Psoas muscle (tissue), 8 donors: ENCODE results near the gene DNAJB8. TPM values are rescaled to one million over a fixed set of nuclear protein-coding genes. Genes with fewer than 3 reads are reported as not detected.

Experiments
- ATAC-seq, 4 donors: fragments of 200-7000 bp; cut with Tn5 transposase; one replicate each; pipeline ENCODE4 v1.9.1; 2020; ENCODE audit warnings: moderate library complexity in 3 of 4, mild to moderate bottlenecking in 2 of 4
- DNase-seq, 2 donors: peaks; one replicate each; pipeline ENCODE4 v3.0.0-alpha.2; 2020
- H3K27ac ChIP-seq: fragments of 200-600 bp; one replicate; pipeline ENCODE4 v1.8.0; 2022
- H3K27me3 ChIP-seq, 3 donors: fragments of 200-600 bp in 1 of 3; one replicate each; pipeline versions ENCODE4 v1.6.1 to v1.8.0; 2013 to 2022; ENCODE audit warnings: low read length in 2 of 3, mild to moderate bottlenecking in 2 of 3, moderate library complexity in 1 of 3; ENCODE audit not compliant: insufficient read depth in 3 of 3
- H3K36me3 ChIP-seq, 2 donors: fragments of 200-600 bp in 1 of 2; one replicate each; pipeline versions ENCODE4 v1.6.1 to v1.8.0; 2013 to 2022; ENCODE audit warnings: low read depth in 1 of 2, mild to moderate bottlenecking in 1 of 2, moderate library complexity in 1 of 2; ENCODE audit not compliant: insufficient read depth in 1 of 2
- H3K4me1 ChIP-seq: fragments of 200-600 bp; one replicate; pipeline ENCODE4 v1.8.0; 2022
- H3K4me3 ChIP-seq: fragments of 200-600 bp; one replicate; pipeline ENCODE4 v1.8.0; 2022; ENCODE audit warnings: mild to moderate bottlenecking
- H3K9me3 ChIP-seq: fragments of 200-600 bp; one replicate; pipeline ENCODE4 v1.8.0; 2022
- CTCF ChIP-seq: fragments of 200-600 bp; IDR thresholded peaks from one replicate; pipeline ENCODE4 v1.8.0; 2022; ENCODE audit warnings: antibody characterized with exemption
- WGBS, 3 donors: extraction: QIAGEN DNeasy Blood & Tissue Kit; methylation state at CpG; one replicate each; pipeline versions ENCODE4 v1.1.6 to v1.1.7; 2013; 5-methylcytosine and 5-hydroxymethylcytosine counted together
- intact Hi-C, 2 donors: fragments of 100-400 bp; cut with DNase I; formaldehyde crosslinking; loops; one replicate each; pipeline versions ENCODE4 v1.11.0 to v1.14.2; 2022
- polyA plus RNA-seq, 3 donors: library from polyadenylated mRNA; stranded (reverse); fragments of 200-250 nt; gene quantifications; one replicate each; pipeline ENCODE4 v1.2.3, GENCODE V29; 2013
- total RNA-seq, 4 donors: library from RNA; stranded (reverse); fragmentation: NEBNext Ultra II Directional in 2 of 4; extraction: Animal tissue kit (Norgen Biotek cat#: 25700) in 2 of 4; gene quantifications; one replicate each; pipeline versions ENCODE4 v1.2.1 to v1.2.4, GENCODE V29; 2021 to 2023
- donor health status: healthy with polysubstance abuse.
- donor health status: DM: no; HTN: no; CAD: no; lungs with moderate emphysema.
- donor health status: Bipolar disorder and iron deficiency.
- donor health status: healthy.
- donor health status: DM: yes; HTN: yes; CAD: no.
- donor health status: DM: no; HTN: no; CAD: no.
- donor health status: DM: no; HTN: no; CAD: no.
- donor health status: DM: yes; HTN: yes; CAD: no.

Gene DNAJB8
- total and polyA plus RNA-seq, 7 donors: not detected

DNA sequence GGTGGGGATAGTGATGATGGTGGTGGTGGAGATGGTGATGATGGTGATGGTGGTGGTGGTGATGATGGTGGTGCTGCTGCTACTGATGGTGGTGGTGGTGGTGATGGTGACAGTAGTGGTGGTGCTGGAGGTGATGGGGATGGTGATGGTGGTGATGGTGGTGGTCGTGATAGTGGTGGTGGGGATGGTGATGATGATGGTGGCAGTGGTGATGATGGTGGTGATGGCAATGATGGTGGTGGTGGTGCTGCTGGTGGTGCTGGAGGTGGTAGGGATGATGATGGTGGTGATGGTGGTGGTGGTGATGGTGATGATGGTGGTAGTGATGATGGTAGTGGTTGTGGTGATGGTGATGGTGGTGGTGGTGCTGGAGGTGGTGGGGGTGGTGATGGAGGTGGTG is 21.3 kb downstream of the DNAJB8 start:
- no peaks in the 10 kb centered on the region for H3K4me1 ChIP-seq
- H3K27me3 ChIP-seq: peaks cover 0 to 2% (median 0%) of the 10 kb centered on the region in 3 donors
- no peaks in the 10 kb centered on the region for H3K9me3 ChIP-seq
- 85 to 100% (median 93%) methylated on average over 1 of the region's 1 CpG for WGBS, 3 donors
- intact Hi-C loops: no loop called here
- ATAC-seq (no peak), DNase-seq (no peak)
- H3K27ac ChIP-seq: no peak overlapping the region
- no peak for TF ChIP-seq CTCF
- H3K36me3 ChIP-seq: no peaks in the 10 kb centered on the region
- no peak overlapping the region for H3K4me3 ChIP-seq

DNA sequence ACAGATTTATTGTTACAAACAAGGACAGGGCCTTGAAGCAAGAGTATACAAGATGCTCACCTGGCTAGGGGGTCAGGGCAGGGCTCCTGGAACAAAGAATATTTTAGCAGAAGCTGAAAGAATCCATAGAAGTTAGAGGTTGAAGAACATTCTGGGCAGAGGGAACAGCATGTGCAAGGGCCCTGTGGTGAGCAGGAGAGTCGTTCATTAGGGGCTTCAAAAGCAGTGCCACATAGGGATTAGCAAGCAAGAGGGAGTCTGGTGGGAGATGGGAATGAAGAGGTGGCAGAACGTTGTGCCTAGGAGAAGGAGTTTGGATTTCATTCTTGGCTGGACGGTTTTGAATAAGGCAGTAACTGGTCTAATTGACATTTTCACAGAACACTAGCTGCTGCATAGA is 22.9 kb downstream of the DNAJB8 start:
- intact Hi-C loops: no loop called here
- ATAC-seq: no peak
- Histone ChIP-seq H3K36me3 (no peaks in the 10 kb centered on the region), H3K4me1 (no peaks in the 10 kb centered on the region), H3K4me3 (no peak overlapping the region), H3K27ac (no peak overlapping the region), H3K9me3 (no peaks in the 10 kb centered on the region), H3K27me3 (peaks cover 0 to 4% (median 2%) of the 10 kb centered on the region in 3 donors)
- DNase-seq: no peak
- 51 to 72% (median 58%) methylated on average over 3 of the region's 3 CpGs for WGBS, 3 donors
- TF ChIP-seq CTCF: no peak

DNA sequence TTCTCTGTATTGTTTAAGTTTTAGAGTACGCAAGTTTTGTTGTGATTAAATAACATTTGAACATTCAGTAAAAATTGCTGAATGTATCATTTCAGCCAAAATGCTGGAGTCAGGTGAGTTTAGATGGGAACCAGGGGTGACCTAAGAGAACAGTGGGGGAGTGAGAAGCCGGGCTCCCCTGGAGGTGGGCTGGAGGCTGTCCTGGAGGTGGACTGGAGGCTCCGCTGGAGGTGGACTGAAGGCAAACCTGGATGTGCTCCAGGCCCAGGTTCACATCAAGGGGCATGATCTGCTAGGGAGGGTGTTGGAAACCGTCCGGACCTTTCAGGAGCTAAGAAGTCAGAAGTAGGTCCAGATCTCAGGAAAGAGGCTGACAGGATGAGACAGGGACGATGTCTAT is 23.7 kb downstream of the DNAJB8 start:
- no peak for TF ChIP-seq CTCF
- H3K36me3 ChIP-seq: no peaks in the 10 kb centered on the region
- peaks cover 0 to 4% (median 2%) of the 10 kb centered on the region in 3 donors for H3K27me3 ChIP-seq
- H3K9me3 ChIP-seq: no peaks in the 10 kb centered on the region
- intact Hi-C loops: no loop called here
- no peak overlapping the region for H3K4me3 ChIP-seq
- no peak overlapping the region for H3K27ac ChIP-seq
- no peaks in the 10 kb centered on the region for H3K4me1 ChIP-seq
- 80 to 89% (median 83%) methylated on average over 6 of the region's 6 CpGs for WGBS, 3 donors
- ATAC-seq: no peak
- DNase-seq: no peak

- H3K36me3 ChIP-seq: no peaks in the 10 kb centered on the region
- H3K27ac ChIP-seq: no peak overlapping the region
- H3K9me3 ChIP-seq: no peaks in the 10 kb centered on the region
- 81 to 91% (median 83%) methylated on average over 7 of the region's 7 CpGs for WGBS, 3 donors
- intact Hi-C loops: no loop called here
- ATAC-seq (no peak), DNase-seq (no peak)
- TF ChIP-seq CTCF: no peak
- no peaks in the 10 kb centered on the region for H3K4me1 ChIP-seq
- H3K4me3 ChIP-seq: no peak overlapping the region
- peaks cover 0 to 4% (median 2%) of the 10 kb centered on the region in 3 donors for H3K27me3 ChIP-seq
Measured at GRCh38 chr3:128442070-128442469, 24.6 kb downstream of the DNAJB8 start.

DNA sequence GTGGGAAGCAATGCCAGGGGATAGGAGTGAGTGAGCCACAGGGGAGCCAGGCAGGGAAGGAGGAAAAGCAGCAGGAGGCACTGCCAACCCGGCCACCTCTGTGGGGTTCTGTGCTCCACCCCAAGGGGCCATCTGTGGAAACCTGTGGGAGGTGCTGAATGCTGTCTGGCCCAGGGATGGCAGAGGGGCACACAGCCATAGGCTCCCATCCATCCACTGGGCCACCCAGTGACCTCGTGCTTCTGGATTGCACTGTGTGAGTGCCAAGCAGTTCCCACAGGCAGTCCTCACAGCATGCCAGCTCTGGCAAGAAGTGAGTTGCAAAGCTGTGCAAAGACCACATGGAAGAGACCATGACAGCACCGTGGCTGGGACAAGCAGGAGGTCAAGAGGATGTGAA is 27.5 kb downstream of the DNAJB8 start:
- no peaks in the 10 kb centered on the region for H3K36me3 ChIP-seq
- intact Hi-C loops: no loop called here
- no peak for DNase-seq
- 30 to 44% (median 31%) methylated on average over 3 of the region's 3 CpGs for WGBS, 3 donors
- no peak for ATAC-seq
- no peak for TF ChIP-seq CTCF
- H3K27me3 ChIP-seq: peaks cover 0 to 4% (median 4%) of the 10 kb centered on the region in 3 donors
- no peaks in the 10 kb centered on the region for H3K9me3 ChIP-seq
- no peaks in the 10 kb centered on the region for H3K4me1 ChIP-seq
- H3K27ac ChIP-seq: no peak overlapping the region
- no peak overlapping the region for H3K4me3 ChIP-seq
